GM18870 (cell line): Measurements from ENCODE around the gene SAMSN1.

Experiments used
- ATAC-seq: cut with Tn5 transposase; IDR thresholded peaks from one replicate; pipeline ENCODE4 v1.9.1; 2021; ENCODE audit warnings: moderate library complexity; ENCODE audit not compliant: unreplicated experiment

The SAMSN1 gene

GRCh38 chr21:14452031-14452726, 93.9 kb downstream of the SAMSN1 start:
- no peak for ATAC-seq

GRCh38 chr21:14451546-14451945, 94.6 kb downstream of the SAMSN1 start:
- no peak for ATAC-seq

- no peak for ATAC-seq
These were observed 97.3 kb downstream of the SAMSN1 start for GRCh38 chr21:14448784-14449183.

GRCh38 chr21:14438211-14438610, 107.9 kb downstream of the SAMSN1 start:
- ATAC-seq, result no peak

GRCh38 chr21:14435423-14435822, 110.7 kb downstream of the SAMSN1 start:
- no peak for ATAC-seq
